HEK293 (cell line): ENCODE data around the gene SPATA25.

Source experiments
- CTCF ChIA-PET: fragments of 350-600 bp; formaldehyde crosslinking; extraction: SDS; loops from one replicate; lab custom pipeline; 2021; ENCODE audit warnings: antibody characterized with exemption; lab: Yijun Ruan, JAX
- POLR2A ChIA-PET: fragments of 300-600 bp; formaldehyde crosslinking; extraction: SDS; loops from one replicate; lab custom pipeline; 2020; ENCODE audit warnings: antibody characterized with exemption, inconsistent platforms; lab: Yijun Ruan, JAX
- H3K27ac ChIP-seq: fragments of 200-500 bp; sonication (Bioruptor generic); 2 replicates; pipeline ENCODE4 v1.5.1; 2014; ENCODE audit warnings: low read depth, low read length, control low read depth, inconsistent platforms; ENCODE audit errors: extremely low read depth
- H3K36me3 ChIP-seq, 2 experiments: fragments of 200-500 bp in 1 of 2; sonication (Bioruptor generic) in 1 of 2; 1 replicate in 1 of 2; 2 replicates in 1 of 2; pipeline ENCODE4 v1.5.1; 2014 to 2017; ENCODE audit warnings: inconsistent platforms in 2 of 2, low read length in 2 of 2; ENCODE audit not compliant: control insufficient read depth in 2 of 2, insufficient read depth in 1 of 2
- H3K4me1 ChIP-seq: fragments of 200-500 bp; sonication (Bioruptor generic); 2 replicates; pipeline ENCODE4 v1.5.1; 2014; ENCODE audit warnings: mild to moderate bottlenecking, low read length, inconsistent platforms; ENCODE audit not compliant: control insufficient read depth, insufficient read depth
- H3K4me3 ChIP-seq: 2 replicates; pipeline ENCODE4 v1.5.1; 2011; ENCODE audit warnings: low read depth, mild to moderate bottlenecking, control low read depth, low read length, moderate library complexity
- H3K9me3 ChIP-seq: fragments of 200-500 bp; sonication (Bioruptor generic); 2 replicates; pipeline ENCODE4 v1.5.1; 2014; ENCODE audit warnings: low read depth, low read length, inconsistent platforms; ENCODE audit not compliant: control insufficient read depth, insufficient read depth
- BCL6B ChIP-seq: fragments of 450-650 bp; formaldehyde crosslinking; IDR thresholded peaks from 2 replicates; pipeline ENCODE4 v1.5.1; 2017; ENCODE audit warnings: missing biosample characterization, missing genetic modification characterization
- KLF9 ChIP-seq: fragments of 450-650 bp; formaldehyde crosslinking; IDR thresholded peaks from 2 replicates; pipeline ENCODE4 v1.5.1; 2016; ENCODE audit warnings: missing biosample characterization, missing genetic modification characterization, low read depth
- SP2 ChIP-seq: fragments of 450-650 bp; formaldehyde crosslinking; IDR thresholded peaks from 2 replicates; pipeline ENCODE4 v1.5.1; 2016; ENCODE audit warnings: missing biosample characterization, missing genetic modification characterization
- ZBTB1 ChIP-seq: fragments of 450-650 bp; formaldehyde crosslinking; IDR thresholded peaks from 2 replicates; pipeline ENCODE4 v1.5.1; 2016; ENCODE audit warnings: missing biosample characterization, missing genetic modification characterization
- ZBTB26 ChIP-seq: fragments of 450-650 bp; formaldehyde crosslinking; optimal IDR thresholded peaks from 2 replicates; pipeline ENCODE3; 2016; ENCODE audit warnings: missing biosample characterization, mild to moderate bottlenecking, missing genetic modification characterization
- ZNF19 ChIP-seq: fragments of 450-650 bp; formaldehyde crosslinking; IDR thresholded peaks from 2 replicates; pipeline ENCODE4; 2016; ENCODE audit warnings: missing biosample characterization, missing genetic modification characterization, low read depth
- ZNF239 ChIP-seq: fragments of 450-650 bp; formaldehyde crosslinking; IDR thresholded peaks from 2 replicates; pipeline ENCODE4 v1.5.1; 2016; ENCODE audit warnings: missing biosample characterization, missing genetic modification characterization
- ZNF645 ChIP-seq: fragments of 450-650 bp; formaldehyde crosslinking; IDR thresholded peaks from 2 replicates; pipeline ENCODE4; 2016; ENCODE audit warnings: missing biosample characterization, missing genetic modification characterization
- ZNF704 ChIP-seq: fragments of 450-650 bp; formaldehyde crosslinking; IDR thresholded peaks from 2 replicates; pipeline ENCODE4 v1.5.1; 2016; ENCODE audit warnings: missing biosample characterization, missing genetic modification characterization
- ZNF707 ChIP-seq: fragments of 450-650 bp; formaldehyde crosslinking; IDR thresholded peaks from 2 replicates; pipeline ENCODE4 v1.5.1; 2016; ENCODE audit warnings: missing biosample characterization, missing genetic modification characterization
- TF ChIP-seq, protein P1 (sequence below): fragments of 450-650 bp; formaldehyde crosslinking; IDR thresholded peaks from 2 replicates; pipeline ENCODE4 v1.5.1; 2017; ENCODE audit warnings: missing biosample characterization, missing genetic modification characterization
- TF ChIP-seq, protein P2 (sequence below): fragments of 450-650 bp; formaldehyde crosslinking; IDR thresholded peaks from 2 replicates; pipeline ENCODE4 v1.5.1; 2016; ENCODE audit warnings: missing biosample characterization, missing genetic modification characterization, borderline replicate concordance
- TF ChIP-seq, protein P3 (sequence below): fragments of 450-650 bp; formaldehyde crosslinking; IDR thresholded peaks from 2 replicates; pipeline ENCODE4 v1.5.1; 2016; ENCODE audit warnings: missing biosample characterization, missing genetic modification characterization, low read depth

The SPATA25 gene

GRCh38 chr20:45912344-45912682 is 24.9 kb upstream of the SPATA25 start (continued):
- TF ChIP-seq ZBTB26 (no peak), ZNF645 (tag by site-specific recombination) (no peak), ZNF239 (no peak), KLF9 (tag by site-specific recombination) (no peak)
- TF ChIP-seq, protein P1, sequence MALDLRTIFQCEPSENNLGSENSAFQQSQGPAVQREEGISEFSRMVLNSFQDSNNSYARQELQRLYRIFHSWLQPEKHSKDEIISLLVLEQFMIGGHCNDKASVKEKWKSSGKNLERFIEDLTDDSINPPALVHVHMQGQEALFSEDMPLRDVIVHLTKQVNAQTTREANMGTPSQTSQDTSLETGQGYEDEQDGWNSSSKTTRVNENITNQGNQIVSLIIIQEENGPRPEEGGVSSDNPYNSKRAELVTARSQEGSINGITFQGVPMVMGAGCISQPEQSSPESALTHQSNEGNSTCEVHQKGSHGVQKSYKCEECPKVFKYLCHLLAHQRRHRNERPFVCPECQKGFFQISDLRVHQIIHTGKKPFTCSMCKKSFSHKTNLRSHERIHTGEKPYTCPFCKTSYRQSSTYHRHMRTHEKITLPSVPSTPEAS (tag by site-specific recombination) = no peak
- TF ChIP-seq, all 188 proteins: peak for 0

- POLR2A ChIA-PET = interaction anchor here (0.9 to 1.5 kb wide), 3 partner anchors 12 to 29 kb away, joined by 3 to 8 read pairs (median 3); partner anchors contain the start of gene PCIF1
- Histone ChIP-seq H3K27ac (no peak within 1 kb of the TSS), H3K9me3 (no peaks in the 10 kb centered on the region), H3K4me3 (no peak within 1 kb of the TSS), H3K4me1 (no peaks in the 10 kb centered on the region), H3K36me3 (no peaks in the 10 kb centered on the region)
- CTCF ChIA-PET = no interaction called here
- no peak for TF ChIP-seq ZNF19 (tag by site-specific recombination)
- peak; percentile 21; the same call in 1 of the 2 replicates for TF ChIP-seq SP2 (tag by site-specific recombination)
Observed at GRCh38 chr20:45911486-45912343, 24.3 kb upstream of the SPATA25 start, which contains the start of gene PLTP. Gene PLTP, minus strand, starts transcription at chr20:45912155. Its CDS starts 703 bp downstream, at chr20:45911452.

- no peaks in the 10 kb centered on the region for H3K4me1 ChIP-seq
- no peaks in the 10 kb centered on the region for H3K9me3 ChIP-seq
- H3K36me3 ChIP-seq = no peaks in the 10 kb centered on the region
- no peak overlapping the region for H3K4me3 ChIP-seq
- H3K27ac ChIP-seq = no peak overlapping the region
- ChIA-PET POLR2A (interaction anchor here (0.9 to 1.5 kb wide), 3 partner anchors 12 to 28 kb away, joined by 3 to 8 read pairs (median 3); partner anchors contain the start of gene PCIF1), CTCF (interaction anchor here (0.9 kb wide), 1 partner anchor 19 kb away, joined by 4 read pairs; the partner anchor contains the start of gene CTSA)
- TF ChIP-seq ZBTB1 (tag by site-specific recombination) (no peak), BCL6B (no peak), ZNF707 (no peak), ZNF704 (tag by site-specific recombination) (no peak)
- TF ChIP-seq, protein P2, sequence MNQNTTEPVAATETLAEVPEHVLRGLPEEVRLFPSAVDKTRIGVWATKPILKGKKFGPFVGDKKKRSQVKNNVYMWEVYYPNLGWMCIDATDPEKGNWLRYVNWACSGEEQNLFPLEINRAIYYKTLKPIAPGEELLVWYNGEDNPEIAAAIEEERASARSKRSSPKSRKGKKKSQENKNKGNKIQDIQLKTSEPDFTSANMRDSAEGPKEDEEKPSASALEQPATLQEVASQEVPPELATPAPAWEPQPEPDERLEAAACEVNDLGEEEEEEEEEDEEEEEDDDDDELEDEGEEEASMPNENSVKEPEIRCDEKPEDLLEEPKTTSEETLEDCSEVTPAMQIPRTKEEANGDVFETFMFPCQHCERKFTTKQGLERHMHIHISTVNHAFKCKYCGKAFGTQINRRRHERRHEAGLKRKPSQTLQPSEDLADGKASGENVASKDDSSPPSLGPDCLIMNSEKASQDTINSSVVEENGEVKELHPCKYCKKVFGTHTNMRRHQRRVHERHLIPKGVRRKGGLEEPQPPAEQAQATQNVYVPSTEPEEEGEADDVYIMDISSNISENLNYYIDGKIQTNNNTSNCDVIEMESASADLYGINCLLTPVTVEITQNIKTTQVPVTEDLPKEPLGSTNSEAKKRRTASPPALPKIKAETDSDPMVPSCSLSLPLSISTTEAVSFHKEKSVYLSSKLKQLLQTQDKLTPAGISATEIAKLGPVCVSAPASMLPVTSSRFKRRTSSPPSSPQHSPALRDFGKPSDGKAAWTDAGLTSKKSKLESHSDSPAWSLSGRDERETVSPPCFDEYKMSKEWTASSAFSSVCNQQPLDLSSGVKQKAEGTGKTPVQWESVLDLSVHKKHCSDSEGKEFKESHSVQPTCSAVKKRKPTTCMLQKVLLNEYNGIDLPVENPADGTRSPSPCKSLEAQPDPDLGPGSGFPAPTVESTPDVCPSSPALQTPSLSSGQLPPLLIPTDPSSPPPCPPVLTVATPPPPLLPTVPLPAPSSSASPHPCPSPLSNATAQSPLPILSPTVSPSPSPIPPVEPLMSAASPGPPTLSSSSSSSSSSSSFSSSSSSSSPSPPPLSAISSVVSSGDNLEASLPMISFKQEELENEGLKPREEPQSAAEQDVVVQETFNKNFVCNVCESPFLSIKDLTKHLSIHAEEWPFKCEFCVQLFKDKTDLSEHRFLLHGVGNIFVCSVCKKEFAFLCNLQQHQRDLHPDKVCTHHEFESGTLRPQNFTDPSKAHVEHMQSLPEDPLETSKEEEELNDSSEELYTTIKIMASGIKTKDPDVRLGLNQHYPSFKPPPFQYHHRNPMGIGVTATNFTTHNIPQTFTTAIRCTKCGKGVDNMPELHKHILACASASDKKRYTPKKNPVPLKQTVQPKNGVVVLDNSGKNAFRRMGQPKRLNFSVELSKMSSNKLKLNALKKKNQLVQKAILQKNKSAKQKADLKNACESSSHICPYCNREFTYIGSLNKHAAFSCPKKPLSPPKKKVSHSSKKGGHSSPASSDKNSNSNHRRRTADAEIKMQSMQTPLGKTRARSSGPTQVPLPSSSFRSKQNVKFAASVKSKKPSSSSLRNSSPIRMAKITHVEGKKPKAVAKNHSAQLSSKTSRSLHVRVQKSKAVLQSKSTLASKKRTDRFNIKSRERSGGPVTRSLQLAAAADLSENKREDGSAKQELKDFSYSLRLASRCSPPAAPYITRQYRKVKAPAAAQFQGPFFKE (tag by site-specific recombination) = no peak
- TF ChIP-seq, protein P3, sequence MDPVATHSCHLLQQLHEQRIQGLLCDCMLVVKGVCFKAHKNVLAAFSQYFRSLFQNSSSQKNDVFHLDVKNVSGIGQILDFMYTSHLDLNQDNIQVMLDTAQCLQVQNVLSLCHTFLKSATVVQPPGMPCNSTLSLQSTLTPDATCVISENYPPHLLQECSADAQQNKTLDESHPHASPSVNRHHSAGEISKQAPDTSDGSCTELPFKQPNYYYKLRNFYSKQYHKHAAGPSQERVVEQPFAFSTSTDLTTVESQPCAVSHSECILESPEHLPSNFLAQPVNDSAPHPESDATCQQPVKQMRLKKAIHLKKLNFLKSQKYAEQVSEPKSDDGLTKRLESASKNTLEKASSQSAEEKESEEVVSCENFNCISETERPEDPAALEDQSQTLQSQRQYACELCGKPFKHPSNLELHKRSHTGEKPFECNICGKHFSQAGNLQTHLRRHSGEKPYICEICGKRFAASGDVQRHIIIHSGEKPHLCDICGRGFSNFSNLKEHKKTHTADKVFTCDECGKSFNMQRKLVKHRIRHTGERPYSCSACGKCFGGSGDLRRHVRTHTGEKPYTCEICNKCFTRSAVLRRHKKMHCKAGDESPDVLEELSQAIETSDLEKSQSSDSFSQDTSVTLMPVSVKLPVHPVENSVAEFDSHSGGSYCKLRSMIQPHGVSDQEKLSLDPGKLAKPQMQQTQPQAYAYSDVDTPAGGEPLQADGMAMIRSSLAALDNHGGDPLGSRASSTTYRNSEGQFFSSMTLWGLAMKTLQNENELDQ (tag by site-specific recombination) = no peak
Observed at GRCh38 chr20:45910670-45911485, 23.5 kb upstream of the SPATA25 start.
